Measurements from ENCODE around the gene SAP25.
"Not testable (repeated sequence)": the region's sequence is repeated elsewhere in the genome, so short reads cannot be mapped to it uniquely, and the experiment has no call there.

The SAP25 gene

GRCh38 chr7:100568896-100569844 is 4.5 kb downstream of the SAP25 start:
- peak overlapping the region; percentile 40 for H3K4me3 ChIP-seq (ENCODE audit: low read depth, low read length)
- DNase-seq (ENCODE audit: low read depth), result peak; percentile 49
- peak; percentile 49 for TF ChIP-seq CTCF (conservative IDR thresholded peaks at IDR 0.05; ENCODE audit: low read depth, low read length)

GRCh38 chr7:100568176-100568895 is 5.4 kb downstream of the SAP25 start:
- no peak for TF ChIP-seq CTCF (conservative IDR thresholded peaks at IDR 0.05; ENCODE audit: low read depth, low read length)
- DNase-seq (ENCODE audit: low read depth), result no peak
- no peak overlapping the region for H3K4me3 ChIP-seq (ENCODE audit: low read depth, low read length)

GRCh38 chr7:100567751-100568175 is 5.9 kb downstream of the SAP25 start:
- TF ChIP-seq CTCF (conservative IDR thresholded peaks at IDR 0.05; ENCODE audit: low read depth, low read length), result no peak
- DNase-seq (ENCODE audit: low read depth), result peak; percentile 41
- no peak overlapping the region for H3K4me3 ChIP-seq (ENCODE audit: low read depth, low read length)

GRCh38 chr7:100567031-100567730 is 6.5 kb downstream of the SAP25 start:
- H3K4me3 ChIP-seq (ENCODE audit: low read depth, low read length), result no peak overlapping the region
- TF ChIP-seq CTCF (conservative IDR thresholded peaks at IDR 0.05; ENCODE audit: low read depth, low read length), result no peak
- DNase-seq (ENCODE audit: low read depth), result peak; percentile 33

- DNase-seq (ENCODE audit: low read depth), result no peak
- TF ChIP-seq CTCF (conservative IDR thresholded peaks at IDR 0.05; ENCODE audit: low read depth, low read length), result no peak
These were observed 7.6 kb downstream of the SAP25 start for GRCh38 chr7:100566018-100566531.

GRCh38 chr7:100565133-100565571 is 8.5 kb downstream of the SAP25 start:
- TF ChIP-seq CTCF (conservative IDR thresholded peaks at IDR 0.05; ENCODE audit: low read depth, low read length), result no peak
- H3K4me3 ChIP-seq (ENCODE audit: low read depth, low read length), result no peak overlapping the region
- DNase-seq (ENCODE audit: low read depth), result no peak

More at GRCh38 chr7:100566018-100566531, 7.6 kb downstream of the SAP25 start:
- H3K4me3 ChIP-seq (ENCODE audit: low read depth, low read length), result no peak overlapping the region

- not testable (repeated sequence) for DNase-seq (ENCODE audit: low read depth); H3K4me3 ChIP-seq (ENCODE audit: low read depth, low read length)
These were observed 9.3 kb downstream of the SAP25 start for GRCh38 chr7:100564405-100564804.

Measured in choroid plexus epithelial cell (primary cell).